HEK293 (cell line): ENCODE measurements around the gene CAPN12.

Experiments used
- CTCF ChIA-PET: fragments of 350-600 bp; formaldehyde crosslinking; extraction: SDS; loops from one replicate; lab custom pipeline; 2021; ENCODE audit warnings: antibody characterized with exemption; lab: Yijun Ruan, JAX
- POLR2A ChIA-PET: fragments of 300-600 bp; formaldehyde crosslinking; extraction: SDS; loops from one replicate; lab custom pipeline; 2020; ENCODE audit warnings: antibody characterized with exemption, inconsistent platforms; lab: Yijun Ruan, JAX
- H3K27ac ChIP-seq: fragments of 200-500 bp; sonication (Bioruptor generic); 2 replicates; pipeline ENCODE4 v1.5.1; 2014; ENCODE audit warnings: low read depth, low read length, control low read depth, inconsistent platforms; ENCODE audit errors: extremely low read depth
- H3K36me3 ChIP-seq, 2 experiments: fragments of 200-500 bp in 1 of 2; sonication (Bioruptor generic) in 1 of 2; 1 replicate in 1 of 2; 2 replicates in 1 of 2; pipeline ENCODE4 v1.5.1; 2014 to 2017; ENCODE audit warnings: inconsistent platforms in 2 of 2, low read length in 2 of 2; ENCODE audit not compliant: control insufficient read depth in 2 of 2, insufficient read depth in 1 of 2
- H3K4me1 ChIP-seq: fragments of 200-500 bp; sonication (Bioruptor generic); 2 replicates; pipeline ENCODE4 v1.5.1; 2014; ENCODE audit warnings: mild to moderate bottlenecking, low read length, inconsistent platforms; ENCODE audit not compliant: control insufficient read depth, insufficient read depth
- H3K4me3 ChIP-seq: 2 replicates; pipeline ENCODE4 v1.5.1; 2011; ENCODE audit warnings: low read depth, mild to moderate bottlenecking, control low read depth, low read length, moderate library complexity
- H3K9me3 ChIP-seq: fragments of 200-500 bp; sonication (Bioruptor generic); 2 replicates; pipeline ENCODE4 v1.5.1; 2014; ENCODE audit warnings: low read depth, low read length, inconsistent platforms; ENCODE audit not compliant: control insufficient read depth, insufficient read depth
- GLIS1 ChIP-seq: fragments of 450-650 bp; formaldehyde crosslinking; IDR thresholded peaks from 2 replicates; pipeline ENCODE4 v1.5.1; 2016; ENCODE audit warnings: missing biosample characterization, missing genetic modification characterization
- KLF17 ChIP-seq: fragments of 450-650 bp; formaldehyde crosslinking; IDR thresholded peaks from 2 replicates; pipeline ENCODE4 v1.5.1; 2016; ENCODE audit warnings: missing biosample characterization, missing genetic modification characterization
- OVOL3 ChIP-seq: fragments of 450-650 bp; formaldehyde crosslinking; IDR thresholded peaks from 2 replicates; pipeline ENCODE4 v1.5.1; 2016; ENCODE audit warnings: missing biosample characterization, missing genetic modification characterization
- ZBTB11 ChIP-seq: fragments of 450-650 bp; formaldehyde crosslinking; conservative IDR thresholded peaks from 2 replicates; pipeline ENCODE4 v1.5.1; 2016; ENCODE audit warnings: low read depth, missing biosample characterization, missing genetic modification characterization
- ZBTB21 ChIP-seq: fragments of 450-650 bp; formaldehyde crosslinking; IDR thresholded peaks from 2 replicates; pipeline ENCODE4 v1.5.1; 2017; ENCODE audit warnings: missing biosample characterization, missing genetic modification characterization
- ZNF121 ChIP-seq: fragments of 450-650 bp; formaldehyde crosslinking; IDR thresholded peaks from 2 replicates; pipeline ENCODE4 v1.5.1; 2016; ENCODE audit warnings: missing biosample characterization, missing genetic modification characterization
- ZNF174 ChIP-seq: fragments of 450-650 bp; formaldehyde crosslinking; IDR thresholded peaks from 2 replicates; pipeline ENCODE4 v1.5.0; 2017; ENCODE audit warnings: missing biosample characterization, mild to moderate bottlenecking, missing genetic modification characterization
- ZNF19 ChIP-seq: fragments of 450-650 bp; formaldehyde crosslinking; IDR thresholded peaks from 2 replicates; pipeline ENCODE4; 2016; ENCODE audit warnings: missing biosample characterization, missing genetic modification characterization, low read depth
- ZNF266 ChIP-seq: fragments of 450-650 bp; formaldehyde crosslinking; IDR thresholded peaks from 2 replicates; pipeline ENCODE4 v1.5.1; 2016; ENCODE audit warnings: missing biosample characterization, missing genetic modification characterization, low read depth
- ZNF350 ChIP-seq: fragments of 450-650 bp; formaldehyde crosslinking; IDR thresholded peaks from 2 replicates; pipeline ENCODE4 v1.5.0; 2017; ENCODE audit warnings: missing biosample characterization, mild to moderate bottlenecking, missing genetic modification characterization
- ZNF426 ChIP-seq: fragments of 450-650 bp; formaldehyde crosslinking; IDR thresholded peaks from 2 replicates; pipeline ENCODE4 v1.5.1; 2017; ENCODE audit warnings: missing biosample characterization, missing genetic modification characterization, mild to moderate bottlenecking, inconsistent platforms, moderate library complexity
- ZNF549 ChIP-seq: fragments of 450-650 bp; IDR thresholded peaks from 2 replicates; pipeline ENCODE4 v1.5.1; 2018; ENCODE audit warnings: missing biosample characterization, missing genetic modification characterization, mild to moderate bottlenecking, inconsistent platforms, moderate library complexity
- ZNF561 ChIP-seq: fragments of 450-650 bp; IDR thresholded peaks from 2 replicates; pipeline ENCODE4 v1.5.1; 2018; ENCODE audit warnings: missing biosample characterization, missing genetic modification characterization, borderline replicate concordance
- ZNF623 ChIP-seq: fragments of 450-650 bp; formaldehyde crosslinking; IDR thresholded peaks from 2 replicates; pipeline ENCODE4 v1.5.1; 2016; ENCODE audit warnings: missing biosample characterization, missing genetic modification characterization
- ZNF626 ChIP-seq: fragments of 450-650 bp; sonication (Bioruptor Pico); formaldehyde crosslinking; IDR thresholded peaks from 2 replicates; pipeline ENCODE4 v1.5.1; 2018; ENCODE audit warnings: missing biosample characterization, missing genetic modification characterization, inconsistent platforms
- ZNF777 ChIP-seq: fragments of 450-650 bp; formaldehyde crosslinking; IDR thresholded peaks from 2 replicates; pipeline ENCODE4 v1.5.1; 2017; ENCODE audit warnings: missing biosample characterization, missing genetic modification characterization, borderline replicate concordance
- ZNF791 ChIP-seq: fragments of 450-650 bp; formaldehyde crosslinking; IDR thresholded peaks from 2 replicates; pipeline ENCODE4 v1.5.1; 2016; ENCODE audit warnings: missing biosample characterization, missing genetic modification characterization
- TF ChIP-seq, protein P1 (sequence below): fragments of 450-650 bp; formaldehyde crosslinking; IDR thresholded peaks from 2 replicates; pipeline ENCODE4 v1.5.1; 2016; ENCODE audit warnings: missing biosample characterization, missing genetic modification characterization
- TF ChIP-seq, protein P2 (sequence below): fragments of 450-650 bp; formaldehyde crosslinking; IDR thresholded peaks from 2 replicates; pipeline ENCODE4 v1.5.1; 2017; ENCODE audit warnings: missing biosample characterization, missing genetic modification characterization
- TF ChIP-seq, protein P3 (sequence below): fragments of 450-650 bp; formaldehyde crosslinking; IDR thresholded peaks from 2 replicates; pipeline ENCODE4 v1.5.1; 2016; ENCODE audit warnings: missing biosample characterization, missing genetic modification characterization
- TF ChIP-seq, protein P4 (sequence below): fragments of 450-650 bp; formaldehyde crosslinking; IDR thresholded peaks from 2 replicates; pipeline ENCODE4 v1.5.1; 2016; ENCODE audit warnings: missing biosample characterization, missing genetic modification characterization, low read depth

Gene CAPN12

DNA sequence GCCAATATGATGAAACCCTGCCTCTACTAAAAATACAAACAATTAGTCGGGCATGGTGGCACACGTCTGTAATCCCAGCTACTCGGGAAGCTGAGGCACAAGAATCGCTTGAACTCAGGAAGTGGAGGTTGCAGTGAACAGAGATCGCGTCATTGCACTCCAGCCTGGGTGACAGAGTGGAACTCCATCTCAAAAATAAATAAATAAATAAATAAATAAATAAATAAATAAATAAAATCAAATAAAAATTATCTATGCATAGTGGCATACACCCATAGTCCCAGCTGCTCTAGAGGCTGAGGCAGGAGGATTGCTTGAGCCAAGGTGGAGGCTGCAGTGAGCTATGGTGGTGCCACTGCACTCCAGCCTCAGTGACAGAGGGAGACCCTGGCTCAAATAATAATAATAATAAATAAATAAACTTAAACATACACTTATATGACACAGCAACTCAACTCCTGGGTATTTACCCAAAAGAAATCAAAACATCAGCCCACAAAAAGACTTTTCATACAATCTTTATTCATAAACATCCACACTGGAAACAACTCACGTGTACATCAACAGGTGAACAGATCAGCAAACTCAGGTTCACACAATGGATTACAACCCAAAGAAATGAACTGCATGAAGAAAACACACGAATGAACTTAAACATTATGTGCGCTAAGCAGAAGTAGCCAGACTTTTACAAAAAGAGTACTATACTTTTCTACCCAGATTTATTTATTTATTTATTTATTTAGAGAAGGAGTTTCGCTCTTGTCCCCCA is 22.2 kb upstream of the CAPN12 start:
- H3K4me3 ChIP-seq: no peak overlapping the region
- CTCF ChIA-PET: interaction anchor here (1.0 to 1.1 kb wide), 2 partner anchors 121 to 364 kb away, joined by 3 to 4 read pairs; partner anchors contain the start of gene FAM98C
- POLR2A ChIA-PET: no interaction called here
- TF ChIP-seq OVOL3 (0 out of 2 replicates have a peak, but pooled peaks have one; percentile 55), ZBTB11 (tag by site-specific recombination) (peak; percentile 90), ZNF561 (tag by site-specific recombination) (no peak), ZNF174 (tag by site-specific recombination) (no peak), KLF17 (no peak), ZNF426 (peak; percentile 97), ZNF791 (tag by site-specific recombination) (peak; percentile 83), ZNF266 (tag by site-specific recombination) (peak; percentile 96), ZNF549 (no peak), ZNF121 (tag by site-specific recombination) (0 out of 2 replicates have a peak, but pooled peaks have one; percentile 22), GLIS1 (tag by site-specific recombination) (peak; percentile 11; the same call in 1 of the 2 replicates), ZNF19 (peak; percentile 85; the same call in 1 of the 2 replicates), ZBTB21 (peak; percentile 82), ZNF777 (tag by site-specific recombination) (no peak), ZNF350 (tag by site-specific recombination) (no peak), ZNF626 (tag by site-specific recombination) (no peak), ZNF623 (tag by site-specific recombination) (peak; percentile 90)
- TF ChIP-seq, protein P1, sequence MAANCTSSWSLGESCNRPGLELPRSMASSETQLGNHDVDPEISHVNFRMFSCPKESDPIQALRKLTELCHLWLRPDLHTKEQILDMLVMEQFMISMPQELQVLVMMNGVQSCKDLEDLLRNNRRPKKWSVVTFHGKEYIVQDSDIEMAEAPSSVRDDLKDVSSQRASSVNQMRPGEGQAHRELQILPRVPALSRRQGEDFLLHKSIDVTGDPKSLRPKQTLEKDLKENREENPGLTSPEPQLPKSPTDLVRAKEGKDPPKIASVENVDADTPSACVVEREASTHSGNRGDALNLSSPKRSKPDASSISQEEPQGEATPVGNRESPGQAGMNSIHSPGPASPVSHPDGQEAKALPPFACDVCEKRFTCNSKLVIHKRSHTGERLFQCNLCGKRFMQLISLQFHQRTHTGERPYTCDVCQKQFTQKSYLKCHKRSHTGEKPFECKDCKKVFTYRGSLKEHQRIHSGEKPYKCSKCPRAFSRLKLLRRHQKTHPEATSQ: no peak
- TF ChIP-seq, protein P2, sequence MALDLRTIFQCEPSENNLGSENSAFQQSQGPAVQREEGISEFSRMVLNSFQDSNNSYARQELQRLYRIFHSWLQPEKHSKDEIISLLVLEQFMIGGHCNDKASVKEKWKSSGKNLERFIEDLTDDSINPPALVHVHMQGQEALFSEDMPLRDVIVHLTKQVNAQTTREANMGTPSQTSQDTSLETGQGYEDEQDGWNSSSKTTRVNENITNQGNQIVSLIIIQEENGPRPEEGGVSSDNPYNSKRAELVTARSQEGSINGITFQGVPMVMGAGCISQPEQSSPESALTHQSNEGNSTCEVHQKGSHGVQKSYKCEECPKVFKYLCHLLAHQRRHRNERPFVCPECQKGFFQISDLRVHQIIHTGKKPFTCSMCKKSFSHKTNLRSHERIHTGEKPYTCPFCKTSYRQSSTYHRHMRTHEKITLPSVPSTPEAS (tag by site-specific recombination): 0 out of 2 replicates have a peak, but pooled peaks have one; percentile 16
- TF ChIP-seq, protein P3, sequence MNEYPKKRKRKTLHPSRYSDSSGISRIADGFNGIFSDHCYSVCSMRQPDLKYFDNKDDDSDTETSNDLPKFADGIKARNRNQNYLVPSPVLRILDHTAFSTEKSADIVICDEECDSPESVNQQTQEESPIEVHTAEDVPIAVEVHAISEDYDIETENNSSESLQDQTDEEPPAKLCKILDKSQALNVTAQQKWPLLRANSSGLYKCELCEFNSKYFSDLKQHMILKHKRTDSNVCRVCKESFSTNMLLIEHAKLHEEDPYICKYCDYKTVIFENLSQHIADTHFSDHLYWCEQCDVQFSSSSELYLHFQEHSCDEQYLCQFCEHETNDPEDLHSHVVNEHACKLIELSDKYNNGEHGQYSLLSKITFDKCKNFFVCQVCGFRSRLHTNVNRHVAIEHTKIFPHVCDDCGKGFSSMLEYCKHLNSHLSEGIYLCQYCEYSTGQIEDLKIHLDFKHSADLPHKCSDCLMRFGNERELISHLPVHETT (tag by site-specific recombination): 0 out of 2 replicates have a peak, but pooled peaks have one; percentile 54
- TF ChIP-seq, protein P4, sequence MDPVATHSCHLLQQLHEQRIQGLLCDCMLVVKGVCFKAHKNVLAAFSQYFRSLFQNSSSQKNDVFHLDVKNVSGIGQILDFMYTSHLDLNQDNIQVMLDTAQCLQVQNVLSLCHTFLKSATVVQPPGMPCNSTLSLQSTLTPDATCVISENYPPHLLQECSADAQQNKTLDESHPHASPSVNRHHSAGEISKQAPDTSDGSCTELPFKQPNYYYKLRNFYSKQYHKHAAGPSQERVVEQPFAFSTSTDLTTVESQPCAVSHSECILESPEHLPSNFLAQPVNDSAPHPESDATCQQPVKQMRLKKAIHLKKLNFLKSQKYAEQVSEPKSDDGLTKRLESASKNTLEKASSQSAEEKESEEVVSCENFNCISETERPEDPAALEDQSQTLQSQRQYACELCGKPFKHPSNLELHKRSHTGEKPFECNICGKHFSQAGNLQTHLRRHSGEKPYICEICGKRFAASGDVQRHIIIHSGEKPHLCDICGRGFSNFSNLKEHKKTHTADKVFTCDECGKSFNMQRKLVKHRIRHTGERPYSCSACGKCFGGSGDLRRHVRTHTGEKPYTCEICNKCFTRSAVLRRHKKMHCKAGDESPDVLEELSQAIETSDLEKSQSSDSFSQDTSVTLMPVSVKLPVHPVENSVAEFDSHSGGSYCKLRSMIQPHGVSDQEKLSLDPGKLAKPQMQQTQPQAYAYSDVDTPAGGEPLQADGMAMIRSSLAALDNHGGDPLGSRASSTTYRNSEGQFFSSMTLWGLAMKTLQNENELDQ (tag by site-specific recombination): no peak

More for the DNA sequence above, 22.2 kb upstream of the CAPN12 start:
- Histone ChIP-seq H3K9me3 (no peaks in the 10 kb centered on the region), H3K27ac (no peak overlapping the region), H3K4me1 (no peaks in the 10 kb centered on the region), H3K36me3 (no peaks in the 10 kb centered on the region)
